Umbilical cord (tissue), 2 donors: ENCODE data around the gene GRPEL2. TPM values are rescaled to one million over a fixed set of nuclear protein-coding genes. Genes with fewer than 3 reads are reported as not detected.
A peak's percentile ranks its signal among the peaks of the same experiment; 100 is the strongest.

Experiments
- DNase-seq: peaks from one replicate; pipeline ENCODE4 v3.0.0-alpha.2; 2015; ENCODE audit warnings: low spot score
- total RNA-seq: library from RNA; depleted of rRNA; stranded (reverse); fragments of >200 nt; gene quantifications from one replicate; pipeline ENCODE4 v1.2.3, GENCODE V29; 2014; ENCODE audit warnings: low replicate concordance; ENCODE audit not compliant: insufficient read depth

The GRPEL2 gene
- total RNA-seq, 1 donor from 2014 or later: 14.9 TPM

GRCh38 chr5:149319174-149319573 is 26.1 kb upstream of the GRPEL2 start:
- DNase-seq: no peak

- DNase-seq: peak; percentile 98
Observed at GRCh38 chr5:149320791-149321330, 24.4 kb upstream of the GRPEL2 start.

- DNase-seq: no peak
Observed at GRCh38 chr5:149322518-149322917, 22.8 kb upstream of the GRPEL2 start.

GRCh38 chr5:149323210-149323609 is 22.1 kb upstream of the GRPEL2 start:
- DNase-seq: peak; percentile 40

DNA sequence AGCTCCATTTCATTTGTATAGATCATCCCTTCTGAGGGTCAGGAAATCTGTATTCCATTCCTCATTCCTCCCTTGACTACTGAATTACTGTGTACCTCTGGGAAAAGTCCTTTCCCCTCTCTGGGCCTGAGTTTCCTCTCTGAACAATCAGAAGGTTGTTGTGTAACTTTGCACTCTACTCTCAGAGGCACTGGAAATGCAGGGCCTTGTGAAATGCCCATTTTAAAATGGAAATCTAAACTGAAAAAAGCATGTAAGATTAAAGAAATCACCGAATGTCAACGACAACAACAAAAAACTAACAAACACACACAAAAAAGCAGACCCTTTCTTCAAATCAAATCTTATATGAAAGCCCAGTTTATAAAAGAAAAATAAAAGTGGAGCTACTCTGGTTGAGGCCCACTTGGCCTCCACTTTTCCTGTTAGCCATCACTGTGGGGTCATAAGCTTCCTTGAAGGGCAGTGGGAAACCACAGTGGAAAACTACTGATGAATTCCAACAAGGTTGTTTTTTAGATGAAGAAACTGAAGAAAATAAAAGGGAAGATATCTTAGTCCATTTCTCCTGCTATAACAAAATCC is 21.6 kb upstream of the GRPEL2 start:
- DNase-seq: no peak

GRCh38 chr5:149324641-149325040 is 20.7 kb upstream of the GRPEL2 start:
- DNase-seq: no peak

DNA sequence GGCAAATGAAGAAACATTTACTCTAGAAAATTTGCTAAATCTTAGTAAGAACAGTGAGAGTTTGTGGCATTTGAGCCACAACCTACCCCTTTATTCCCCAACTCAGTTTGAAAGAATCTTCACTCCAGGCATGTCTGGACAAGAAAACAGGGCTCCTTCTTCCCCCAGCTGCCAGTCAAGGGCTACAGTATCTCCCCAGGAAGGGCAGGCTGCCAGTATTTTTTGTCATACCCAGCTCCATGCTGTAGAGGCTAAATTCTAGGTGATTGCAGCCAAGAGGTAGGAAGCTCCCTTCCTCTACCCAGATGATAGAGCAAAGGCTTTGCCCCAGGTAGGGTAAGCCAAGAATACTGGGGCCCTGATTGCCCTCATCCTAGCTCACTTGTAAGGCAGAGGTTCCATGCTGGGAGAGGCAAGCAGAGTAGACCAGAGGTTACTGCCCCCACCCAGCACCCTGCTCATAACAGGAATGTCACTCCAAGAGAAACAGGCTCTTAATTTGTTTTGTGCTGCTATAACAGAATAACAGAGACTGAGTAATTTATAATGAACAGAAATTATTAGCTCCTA is 20.0 kb upstream of the GRPEL2 start:
- DNase-seq: peak; percentile 19

DNA sequence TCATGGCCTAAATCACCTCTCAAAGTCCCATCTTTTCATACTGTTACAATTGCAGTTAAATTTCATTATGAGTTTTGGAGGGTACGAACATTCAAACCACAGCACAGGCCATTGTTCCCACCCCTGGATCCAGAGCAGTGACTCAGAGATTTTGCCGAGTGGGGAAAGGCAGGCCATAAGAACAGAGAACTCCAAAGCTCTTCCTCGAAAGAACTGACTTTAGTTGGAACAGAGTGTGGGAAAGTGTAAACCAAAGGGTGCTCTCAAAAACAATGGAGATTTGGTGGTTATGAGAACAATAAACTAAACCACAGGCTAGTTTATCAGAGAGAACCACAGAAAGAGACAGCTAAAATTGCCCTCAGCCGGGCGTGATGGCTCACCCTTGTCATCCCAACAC is 19.4 kb upstream of the GRPEL2 start:
- DNase-seq: no peak

DNA sequence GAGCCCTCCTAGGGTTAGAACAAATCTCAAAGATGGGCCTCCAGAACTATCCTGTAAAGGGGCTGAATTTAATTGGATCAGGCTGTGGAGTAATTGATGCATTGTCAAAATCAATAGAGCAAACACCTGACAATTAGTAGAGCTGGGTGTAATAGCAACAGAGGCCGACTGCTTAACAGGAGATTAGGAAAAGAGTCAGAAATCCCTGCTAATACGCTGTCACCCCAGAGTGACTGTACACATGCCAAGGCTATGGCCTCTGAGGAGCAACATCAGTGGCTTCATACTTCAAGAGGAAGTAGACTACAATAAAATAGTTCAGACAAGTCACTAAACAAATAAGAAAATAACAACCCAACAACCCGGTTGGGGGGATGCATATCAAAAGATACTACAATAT is 18.7 kb upstream of the GRPEL2 start:
- no peak for DNase-seq

DNA sequence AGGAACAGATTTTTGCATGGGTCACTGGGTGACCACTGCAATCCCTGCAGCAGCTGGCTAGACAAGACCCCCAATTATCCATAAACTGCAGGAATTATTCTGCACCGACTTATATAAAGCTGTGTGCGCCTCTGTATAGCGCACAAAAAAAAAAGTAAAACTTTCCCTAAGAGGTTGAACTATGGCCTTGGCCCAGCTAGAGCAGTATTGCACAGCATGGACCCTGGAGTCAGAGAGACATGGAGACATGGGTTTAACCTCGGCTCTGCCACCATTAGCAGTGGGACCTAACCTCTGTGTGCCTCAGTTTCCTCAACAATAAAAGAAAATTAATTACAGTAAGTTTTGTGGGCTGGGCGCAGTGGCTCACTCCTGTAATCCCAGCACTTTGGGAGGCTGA is 17.1 kb upstream of the GRPEL2 start:
- no peak for DNase-seq

GRCh38 chr5:149333711-149334443 is 11.4 kb upstream of the GRPEL2 start:
- no peak for DNase-seq

DNA sequence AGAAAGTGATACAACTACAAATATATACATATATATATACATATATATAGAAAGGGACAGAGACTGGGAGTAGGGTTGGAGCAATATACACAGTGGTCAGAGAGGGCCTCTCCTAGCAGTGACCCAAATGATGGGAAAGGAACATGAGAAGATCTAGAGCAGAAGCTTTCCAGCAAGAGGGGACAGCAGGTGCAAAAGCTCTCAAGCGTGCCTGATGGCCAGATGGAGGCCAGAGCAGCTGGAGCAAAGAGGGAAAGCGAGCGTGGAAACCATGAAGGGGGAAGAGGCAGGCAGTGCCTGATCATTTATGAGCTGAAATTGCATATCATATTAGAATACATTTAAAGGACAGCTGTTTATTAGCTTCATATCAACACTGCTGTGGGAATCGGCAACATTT is 7.6 kb upstream of the GRPEL2 start:
- DNase-seq: no peak

GRCh38 chr5:149338364-149338763 is 6.9 kb upstream of the GRPEL2 start:
- DNase-seq: no peak

GRCh38 chr5:149340920-149341319 is 4.4 kb upstream of the GRPEL2 start:
- DNase-seq: no peak

- DNase-seq: no peak
Observed at GRCh38 chr5:149341876-149342275, 3.4 kb upstream of the GRPEL2 start.

DNA sequence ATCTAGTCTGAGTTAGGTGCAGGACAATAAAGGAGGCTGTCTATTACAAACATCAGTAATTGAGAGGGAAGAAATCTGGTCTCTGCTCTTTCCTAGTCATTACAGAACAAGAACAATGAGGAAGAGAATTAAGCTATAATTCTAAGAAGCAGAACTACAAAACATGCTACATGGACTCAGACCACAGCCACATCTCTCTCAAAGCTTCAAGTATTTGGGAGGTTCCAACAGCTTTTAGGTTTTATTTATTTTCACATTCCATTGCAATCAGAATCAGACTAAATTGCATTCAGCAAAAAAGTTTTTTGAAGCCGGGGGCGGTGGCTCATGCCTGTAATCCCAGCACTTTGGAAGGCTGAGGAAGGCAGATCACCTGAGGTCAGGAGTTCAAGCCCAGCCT is 1.1 kb upstream of the GRPEL2 start:
- DNase-seq: no peak

- peak; percentile 11 for DNase-seq
Observed at GRCh38 chr5:149345892-149346222, 558 bp downstream of the GRPEL2 start.

GRCh38 chr5:149348518-149348917 is 3.2 kb downstream of the GRPEL2 start:
- no peak for DNase-seq

- no peak for DNase-seq
Observed at GRCh38 chr5:149349382-149349781, 4.1 kb downstream of the GRPEL2 start.

DNA sequence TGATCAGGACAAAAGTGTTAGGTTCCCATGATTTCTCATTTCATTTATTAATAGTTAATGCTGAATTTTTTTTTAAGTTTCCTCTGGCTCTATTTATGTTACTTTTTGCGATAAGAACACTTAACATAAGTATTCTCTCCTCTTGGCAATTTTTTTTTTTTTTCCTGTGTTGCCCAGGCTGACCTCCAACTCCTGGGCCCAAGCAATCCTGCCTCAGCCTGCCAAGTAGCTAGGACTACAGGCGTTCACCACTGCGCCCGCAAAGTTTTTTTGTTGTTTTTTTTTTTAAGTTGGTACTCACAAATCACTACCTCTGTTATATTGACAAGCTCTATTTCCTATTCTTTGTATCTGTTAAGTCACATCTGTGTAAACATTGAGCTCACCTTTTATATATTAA is 6.9 kb downstream of the GRPEL2 start:
- DNase-seq: no peak

- DNase-seq: no peak
Observed at GRCh38 chr5:149353911-149354310, 8.6 kb downstream of the GRPEL2 start.

- no peak for DNase-seq
Observed at GRCh38 chr5:149355688-149356087, 10.4 kb downstream of the GRPEL2 start.

- no peak for DNase-seq
Observed at GRCh38 chr5:149356391-149356790, 11.1 kb downstream of the GRPEL2 start.
